Type B pancreatic cell (in vitro differentiated cells): Measurements from ENCODE around the gene PIN1. TPM values are rescaled to one million over a fixed set of nuclear protein-coding genes. Genes with fewer than 3 reads are reported as not detected.
"Not testable (repeated sequence)": the region's sequence is repeated elsewhere in the genome, so short reads cannot be mapped to it uniquely, and the experiment has no call there.

Experiments
- DNase-seq: peaks from one replicate; pipeline ENCODE4 v3.0.0; 2021; ENCODE audit warnings: mixed read lengths; ENCODE audit not compliant: unreplicated experiment; ENCODE audit errors: extremely low spot score
- H3K27ac Mint-ChIP-seq: 2 replicates; pipeline ENCODE4 v1.8.0; 2021; ENCODE audit warnings: mild to moderate bottlenecking, mixed read lengths
- H3K27me3 Mint-ChIP-seq: 2 replicates; pipeline ENCODE4 v1.8.0; 2021; ENCODE audit warnings: mixed read lengths
- H3K36me3 Mint-ChIP-seq: 2 replicates; pipeline ENCODE4 v1.8.0; 2021; ENCODE audit warnings: mixed read lengths
- H3K4me1 Mint-ChIP-seq: one replicate; pipeline ENCODE4 v1.8.0; 2021; ENCODE audit warnings: mixed read lengths; ENCODE audit not compliant: unreplicated experiment
- H3K4me3 Mint-ChIP-seq: 2 replicates; pipeline ENCODE4 v1.8.0; 2021; ENCODE audit warnings: mild to moderate bottlenecking, mixed read lengths
- H3K9me3 Mint-ChIP-seq: 2 replicates; pipeline ENCODE4 v1.8.0; 2021; ENCODE audit warnings: mixed read lengths
- CTCF ChIP-seq: fragments of 200-600 bp; sonication (generic); conservative IDR thresholded peaks from 2 replicates; pipeline ENCODE4 v1.5.0; 2021; ENCODE audit warnings: antibody characterized with exemption, mild to moderate bottlenecking
- total RNA-seq: library from RNA; stranded (reverse); gene quantifications from 2 replicates; pipeline ENCODE4 v1.2.1, GENCODE V29; 2021; ENCODE audit warnings: low replicate concordance

PIN1 gene
- total RNA-seq, 1 donor from 2014 or later: 69.6 TPM

- H3K27me3 Mint-ChIP-seq: no peaks in the 10 kb centered on the region
- no peaks in the 10 kb centered on the region for H3K9me3 Mint-ChIP-seq
- peak overlapping the region; percentile 93 for H3K4me3 Mint-ChIP-seq
- H3K36me3 Mint-ChIP-seq: no peaks in the 10 kb centered on the region
- peaks cover 4% of the 10 kb centered on the region for H3K4me1 Mint-ChIP-seq
- no peak for TF ChIP-seq CTCF
- H3K27ac Mint-ChIP-seq: peak overlapping the region; percentile 68
- no peak for DNase-seq
Measured at GRCh38 chr19:9836021-9836420, 903 bp downstream of the PIN1 start.

GRCh38 chr19:9838324-9838723 lies 3.2 kb downstream of the PIN1 start:
- Mint-ChIP-seq H3K27ac (no peak overlapping the region), H3K4me1 (peaks cover 4% of the 10 kb centered on the region), H3K36me3 (peaks cover 10% of the 10 kb centered on the region), H3K27me3 (no peaks in the 10 kb centered on the region), H3K4me3 (no peak overlapping the region), H3K9me3 (no peaks in the 10 kb centered on the region)
- DNase-seq: no peak
- no peak for TF ChIP-seq CTCF

GRCh38 chr19:9839415-9839814 lies 4.3 kb downstream of the PIN1 start:
- H3K36me3 Mint-ChIP-seq: peaks cover 12% of the 10 kb centered on the region
- no peaks in the 10 kb centered on the region for H3K9me3 Mint-ChIP-seq
- TF ChIP-seq CTCF: no peak
- no peak overlapping the region for H3K4me3 Mint-ChIP-seq
- peaks cover 4% of the 10 kb centered on the region for H3K4me1 Mint-ChIP-seq
- no peak overlapping the region for H3K27ac Mint-ChIP-seq
- H3K27me3 Mint-ChIP-seq: no peaks in the 10 kb centered on the region
- no peak for DNase-seq

GRCh38 chr19:9842834-9843625 lies 7.9 kb downstream of the PIN1 start:
- H3K4me3 Mint-ChIP-seq: no peak overlapping the region
- H3K9me3 Mint-ChIP-seq: no peaks in the 10 kb centered on the region
- DNase-seq: no peak
- H3K27ac Mint-ChIP-seq: no peak overlapping the region
- no peaks in the 10 kb centered on the region for H3K4me1 Mint-ChIP-seq
- no peak for TF ChIP-seq CTCF
- no peaks in the 10 kb centered on the region for H3K27me3 Mint-ChIP-seq
- peaks cover 12% of the 10 kb centered on the region for H3K36me3 Mint-ChIP-seq

- not testable (repeated sequence) for DNase-seq, H3K27ac Mint-ChIP-seq, H3K4me3 Mint-ChIP-seq, H3K4me1 Mint-ChIP-seq, H3K9me3 Mint-ChIP-seq, H3K27me3 Mint-ChIP-seq
- peaks cover 12% of the 10 kb centered on the region for H3K36me3 Mint-ChIP-seq
Measured at GRCh38 chr19:9843626-9844273, 8.6 kb downstream of the PIN1 start.

GRCh38 chr19:9847087-9847671 lies 12.1 kb downstream of the PIN1 start:
- H3K4me1 Mint-ChIP-seq: no peaks in the 10 kb centered on the region
- peaks cover 4% of the 10 kb centered on the region for H3K36me3 Mint-ChIP-seq
- TF ChIP-seq CTCF: peak; percentile 58
- DNase-seq: no peak
- H3K27me3 Mint-ChIP-seq: no peaks in the 10 kb centered on the region
- no peak overlapping the region for H3K4me3 Mint-ChIP-seq
- H3K9me3 Mint-ChIP-seq: no peaks in the 10 kb centered on the region
- no peak overlapping the region for H3K27ac Mint-ChIP-seq
